ENCODE results near the gene KITLG. TPM values are rescaled to one million over a fixed set of nuclear protein-coding genes. Genes with fewer than 3 reads are reported as not detected.

KITLG gene
- total and polyA plus RNA-seq, 2 of the 8 experiments (the other 6 are each of a cell fraction or from before 2014, with no cell fraction given), result 1.3 to 7.8 TPM

GRCh38 chr12:88518863-88519403 is 61.3 kb downstream of the KITLG start:
- no peaks in the 10 kb centered on the region for H3K4me1 ChIP-seq (replicated peaks in 1 of 4; ENCODE audit: control insufficient read depth in 3 of 4, insufficient read depth in 4 of 4, low read length in 3 of 4)
- ChIA-PET CTCF (ENCODE audit: partially characterized antibody) (no interaction called here), POLR2A (ENCODE audit: partially characterized antibody) (no interaction called here)
- no peak overlapping the region for H3K18ac ChIP-seq (ENCODE audit: extremely low read depth, low read length)
- H3K79me1 ChIP-seq (ENCODE audit: low read depth, low read length), result no peaks in the 10 kb centered on the region
- H3K23ac ChIP-seq (ENCODE audit: insufficient read length), result no peak overlapping the region
- H3K27ac ChIP-seq (ENCODE audit: low read depth, low read length), result no peak overlapping the region
- H3K56ac ChIP-seq (replicated peaks; ENCODE audit: insufficient read length, low read depth, low read length), result no peak overlapping the region
- no peak overlapping the region for H3K4me3 ChIP-seq (ENCODE audit: extremely low read depth in 1 of 4, insufficient read depth in 2 of 4, low read depth in 3 of 4, low read length in 4 of 4)
- no peak overlapping the region for H2BK15ac ChIP-seq (ENCODE audit: low read length)
- no peak overlapping the region for H2AK5ac ChIP-seq (ENCODE audit: low read depth, low read length)
- H2AFZ ChIP-seq (ENCODE audit: low read length), result no peak overlapping the region
- no peak overlapping the region for H2BK20ac ChIP-seq (ENCODE audit: low read length)
- no peak overlapping the region for H4K91ac ChIP-seq (replicated peaks; ENCODE audit: insufficient read length, low read length)
- no peaks in the 10 kb centered on the region for H3K23me2 ChIP-seq (ENCODE audit: low read depth, low read length)
- no peak overlapping the region for H3K9ac ChIP-seq (replicated peaks in 1 of 4; ENCODE audit: extremely low read depth in 1 of 4, low read depth in 3 of 4, low read length in 3 of 4)
- no peaks in the 10 kb centered on the region for H3K27me3 ChIP-seq (replicated peaks in 1 of 4; ENCODE audit: control insufficient read depth in 3 of 4, extremely low read depth in 1 of 4, insufficient read depth in 3 of 4, low read length in 3 of 4)
- H4K5ac ChIP-seq (ENCODE audit: insufficient read length, low read depth, low read length), result no peak overlapping the region
- no peaks in the 10 kb centered on the region for H3K36me3 ChIP-seq (ENCODE audit: control insufficient read depth in 2 of 4, insufficient read depth in 4 of 4, low read length in 3 of 4)
- no peak for DNase-seq (ENCODE audit: low read depth in 1 of 2, low spot score in 2 of 2)
- no peak overlapping the region for H3K4me2 ChIP-seq (ENCODE audit: insufficient read depth in 1 of 2, low read depth in 2 of 2, low read length in 2 of 2)
- no peak overlapping the region for H2BK120ac ChIP-seq (replicated peaks; ENCODE audit: low read depth, low read length)
- FAIRE-seq, result no peak
- H4K20me1 ChIP-seq (replicated peaks in 1 of 2; ENCODE audit: control insufficient read depth in 1 of 2, insufficient read depth in 2 of 2, low read length in 2 of 2), result no peaks in the 10 kb centered on the region
- WGBS, 2 experiments (ENCODE audit: extremely low coverage in 1 of 2, insufficient coverage in 1 of 2, insufficient read length in 1 of 2, insufficient replicate concordance in 2 of 2, low coverage in 1 of 2, low lambda C conversion rate in 2 of 2, missing lambda C conversion rate in 1 of 2), result 84% methylated on average over 5 of the region's 5 CpGs; no CpG with 5 or more reads in 1 of the 2 experiments
- H3K9me3 ChIP-seq (ENCODE audit: insufficient read depth in 2 of 2, low read depth in 1 of 2, low read length in 1 of 2), result no peaks in the 10 kb centered on the region
- no peak overlapping the region for H3K4ac ChIP-seq (replicated peaks; ENCODE audit: insufficient read length, low read depth, low read length)
- H3K79me2 ChIP-seq (ENCODE audit: control insufficient read depth in 1 of 2, insufficient read depth in 2 of 2, low read length in 2 of 2), result no peaks in the 10 kb centered on the region
- no peak overlapping the region for H2BK12ac ChIP-seq (ENCODE audit: low read depth, low read length)
- no peak overlapping the region for H4K8ac ChIP-seq (ENCODE audit: extremely low read depth, insufficient read depth, low read length)
- no peak overlapping the region for H2BK5ac ChIP-seq (ENCODE audit: low read depth, low read length)
- H3K14ac ChIP-seq (ENCODE audit: insufficient read length), result no peak overlapping the region
- TF ChIP-seq RAD21 (IDR thresholded peaks at IDR 0.05 in 1 of 2, conservative IDR thresholded peaks at IDR 0.05 in 1 of 2; ENCODE audit: low read depth in 2 of 2, low read length in 2 of 2), result no peak
- TF ChIP-seq, protein P1, sequence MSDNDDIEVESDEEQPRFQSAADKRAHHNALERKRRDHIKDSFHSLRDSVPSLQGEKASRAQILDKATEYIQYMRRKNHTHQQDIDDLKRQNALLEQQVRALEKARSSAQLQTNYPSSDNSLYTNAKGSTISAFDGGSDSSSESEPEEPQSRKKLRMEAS (IDR thresholded peaks at IDR 0.05), result no peak
- TF ChIP-seq KDM5A (IDR thresholded peaks at IDR 0.05; ENCODE audit: low read length), result no peak
- no peak for TF ChIP-seq FOSL1 (IDR thresholded peaks at IDR 0.05; ENCODE audit: insufficient read depth, low read depth, low read length)
- no peak for TF ChIP-seq SAP30 (IDR thresholded peaks at IDR 0.05; ENCODE audit: insufficient read depth, insufficient replicate concordance, low read length)
- TF ChIP-seq EGR1 (IDR thresholded peaks at IDR 0.05; ENCODE audit: borderline replicate concordance, low read depth, low read length), result no peak
- no peak for TF ChIP-seq TBP (IDR thresholded peaks at IDR 0.05; ENCODE audit: low read depth, low read length)
- no peak for TF ChIP-seq SIRT6 (IDR thresholded peaks at IDR 0.05; ENCODE audit: low read length)
- no peak for TF ChIP-seq POLR2A (IDR thresholded peaks at IDR 0.05; ENCODE audit: control extremely low read depth in 1 of 2, low read depth in 2 of 2, low read length in 2 of 2)
- TF ChIP-seq JUN (IDR thresholded peaks at IDR 0.05; ENCODE audit: low read depth, low read length), result no peak
- no peak for TF ChIP-seq NRF1 (IDR thresholded peaks at IDR 0.05; ENCODE audit: low read depth, low read length)
